GM18909 (cell line): Measurements from ENCODE around the gene OGDH.
A peak's percentile ranks its signal among the peaks of the same experiment; 100 is the strongest.
"Not testable (repeated sequence)": the region's sequence is repeated elsewhere in the genome, so short reads cannot be mapped to it uniquely, and the experiment has no call there.

Experiments
- ATAC-seq: cut with Tn5 transposase; IDR thresholded peaks from one replicate; pipeline ENCODE4 v1.9.1; 2021; ENCODE audit warnings: mild to moderate bottlenecking; ENCODE audit not compliant: unreplicated experiment, poor library complexity

OGDH gene

DNA sequence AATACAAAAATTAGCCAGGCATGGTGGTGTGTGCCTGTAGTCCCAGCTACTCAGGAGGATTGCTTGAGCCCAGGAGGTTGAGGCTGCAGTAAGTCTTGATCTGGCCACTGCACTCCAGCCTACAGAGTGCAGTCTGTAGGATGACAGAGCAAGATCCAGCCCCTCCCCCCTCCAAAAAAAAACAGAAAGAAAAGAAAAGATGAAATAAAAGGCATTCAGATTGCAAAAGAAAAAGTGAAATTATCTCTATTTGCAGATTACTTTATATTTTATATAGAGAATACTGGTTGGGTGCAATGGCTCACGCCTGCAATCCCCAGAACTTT is 121.5 kb downstream of the OGDH start:
- ATAC-seq, result no peak

GRCh38 chr7:44729949-44730590 is 123.6 kb downstream of the OGDH start:
- no peak for ATAC-seq

DNA sequence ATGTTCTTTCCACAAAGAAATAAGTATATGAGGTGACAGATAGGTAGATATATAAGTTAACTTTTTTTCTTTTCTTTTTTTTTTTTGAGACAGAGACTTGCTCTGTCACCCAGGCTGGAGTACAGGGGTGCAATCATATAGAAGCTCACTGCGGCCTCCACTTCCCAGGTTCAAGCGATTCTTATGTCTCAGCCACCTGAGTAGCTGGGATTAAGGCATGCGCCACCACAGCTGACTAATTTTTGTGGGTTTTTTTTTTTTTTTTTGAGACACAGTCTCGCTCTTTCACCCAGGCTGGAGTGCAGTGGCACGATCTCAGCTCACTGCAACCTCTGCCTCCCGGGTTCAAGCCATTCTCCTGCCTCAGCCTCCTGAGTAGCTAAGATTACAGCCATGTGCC is 126.5 kb downstream of the OGDH start:
- ATAC-seq, result not testable (repeated sequence)

- ATAC-seq, result no peak
These were observed 127.5 kb downstream of the OGDH start for GRCh38 chr7:44733708-44734481.

DNA sequence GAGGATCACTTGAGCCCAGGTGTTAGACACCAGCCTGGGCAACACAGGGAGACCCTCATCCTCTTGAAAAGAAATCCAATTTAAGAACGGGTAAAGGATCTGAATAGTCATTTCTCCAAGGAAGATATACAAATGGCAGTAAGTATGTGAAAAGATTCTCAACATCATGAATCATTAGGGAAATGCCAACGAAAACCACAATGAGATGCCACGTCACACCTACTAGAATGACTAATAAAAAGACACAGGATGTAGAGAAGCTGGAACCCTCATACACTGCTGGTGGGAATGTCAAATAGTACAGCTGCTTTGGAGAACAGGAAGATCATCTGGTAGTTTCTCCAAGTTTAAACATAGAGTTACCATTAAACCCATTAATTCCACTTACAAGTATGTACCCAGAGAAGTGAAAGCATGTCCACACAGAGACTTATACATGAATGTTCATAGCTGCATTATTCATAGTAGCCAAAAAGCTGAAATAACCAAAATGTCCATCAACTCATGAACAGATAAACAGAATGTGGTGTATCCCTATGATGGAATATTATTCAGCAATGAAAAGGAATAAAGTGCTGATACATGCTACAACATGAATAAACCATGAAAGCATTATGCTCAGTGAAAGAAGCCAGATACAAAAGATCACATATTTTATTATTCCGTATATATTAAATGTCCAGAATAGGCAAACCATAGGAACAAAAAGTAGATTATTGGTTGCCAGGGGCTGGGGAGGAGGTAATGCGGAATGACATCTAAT is 129.2 kb downstream of the OGDH start:
- no peak for ATAC-seq

GRCh38 chr7:44736896-44737295 is 130.5 kb downstream of the OGDH start:
- no peak for ATAC-seq

DNA sequence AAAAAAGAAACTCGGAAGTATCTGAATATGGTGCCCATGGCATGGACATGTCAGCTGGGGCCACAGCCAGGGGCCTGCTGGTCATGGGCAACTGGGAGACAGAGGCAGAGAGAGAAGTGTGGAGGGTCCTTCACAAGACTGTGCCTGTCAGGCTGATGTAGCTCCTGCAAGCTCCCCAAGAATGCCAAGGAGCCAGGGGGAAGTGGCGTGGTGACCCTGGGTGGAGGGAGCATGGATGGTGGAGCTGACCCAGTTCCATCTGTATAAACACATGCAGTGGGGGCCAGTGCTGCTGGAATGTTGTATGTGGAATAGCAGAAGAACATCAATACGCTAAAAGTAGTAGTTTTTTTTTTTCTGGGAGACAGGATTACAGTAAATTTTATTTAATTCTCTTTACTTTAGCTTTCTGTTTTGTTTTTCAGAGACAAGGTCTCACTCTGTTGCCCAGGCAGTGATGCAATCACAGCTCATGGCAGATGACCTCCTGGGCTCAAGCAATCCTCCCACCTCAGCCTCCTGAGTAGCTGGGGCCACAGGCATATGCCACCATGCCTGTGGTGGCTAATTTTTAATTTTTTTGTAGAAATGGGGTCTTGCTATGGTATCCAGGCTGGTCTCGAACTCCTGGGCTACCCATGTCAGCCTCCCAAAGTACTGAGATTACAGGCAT is 131.8 kb downstream of the OGDH start:
- ATAC-seq, result no peak

- ATAC-seq, result no peak
These were observed 132.6 kb downstream of the OGDH start for GRCh38 chr7:44738876-44739665.

GRCh38 chr7:44740055-44740454 is 133.6 kb downstream of the OGDH start:
- no peak for ATAC-seq

DNA sequence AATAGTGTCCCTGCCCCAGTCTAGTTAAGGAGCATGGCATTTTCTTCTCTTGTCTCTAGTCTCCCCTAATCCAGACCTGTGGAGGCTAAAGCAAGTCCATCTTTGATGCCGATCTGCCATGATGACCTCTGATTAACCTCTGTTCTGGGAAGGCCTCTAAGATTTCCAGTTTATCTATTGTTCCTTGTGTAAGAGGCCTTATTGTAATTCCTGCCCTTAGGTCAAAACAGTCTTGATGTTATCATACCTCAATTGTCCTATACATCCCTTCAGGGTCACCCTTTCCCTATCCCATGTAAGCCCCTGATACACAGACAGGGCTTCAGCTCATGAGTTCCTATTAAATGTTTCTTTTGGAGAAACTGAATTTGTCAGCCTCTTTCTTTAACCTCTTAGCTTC is 137.3 kb downstream of the OGDH start:
- ATAC-seq, result no peak

- ATAC-seq, result peak; percentile 72
These were observed 141.9 kb downstream of the OGDH start, which contains the start of gene ZMIZ2 for GRCh38 chr7:44748045-44748947. TSS of gene ZMIZ2 (plus strand) at chr7:44748847. CDS start at chr7:44756250, 7,403 bp downstream.

- peak; percentile 28 for ATAC-seq
These were observed 142.7 kb downstream of the OGDH start for GRCh38 chr7:44748948-44749731.

DNA sequence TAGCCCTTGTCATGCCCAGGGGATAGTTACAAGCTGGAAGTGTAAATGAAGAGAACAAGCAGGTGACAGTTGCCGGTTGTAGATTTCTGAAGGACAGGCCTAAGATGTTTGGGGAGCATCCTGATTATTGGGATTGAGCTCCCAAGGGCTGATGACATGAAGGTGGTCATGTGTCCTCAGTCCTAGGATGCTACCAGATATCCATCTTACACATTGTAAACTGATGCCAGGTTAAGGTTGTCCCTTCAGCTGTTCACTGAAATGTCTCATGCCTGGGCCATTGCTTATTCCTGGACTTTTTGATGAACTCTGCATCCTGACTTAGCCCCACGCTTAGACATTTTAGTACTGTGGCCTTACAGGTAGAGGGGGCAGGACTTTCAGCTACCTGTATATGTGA is 143.6 kb downstream of the OGDH start:
- ATAC-seq, result no peak

GRCh38 chr7:44750424-44750823 is 144.0 kb downstream of the OGDH start:
- ATAC-seq, result no peak

- ATAC-seq, result peak; percentile 61
These were observed 144.6 kb downstream of the OGDH start for GRCh38 chr7:44750921-44751571.

- ATAC-seq, result no peak
These were observed 146.4 kb downstream of the OGDH start for GRCh38 chr7:44752822-44753221.

GRCh38 chr7:44754802-44755697 is 148.6 kb downstream of the OGDH start:
- ATAC-seq, result no peak
